Iris pigment epithelial cell (primary cell): ENCODE data around the gene DGCR2.
"Not testable (repeated sequence)": the region's sequence is repeated elsewhere in the genome, so short reads cannot be mapped to it uniquely, and the experiment has no call there.

Source experiments
- DNase-seq: peaks from one replicate; pipeline ENCODE4 v3.0.0-alpha.2; 2011; ENCODE audit warnings: low read depth

The DGCR2 gene

GRCh38 chr22:19122143-19122751 lies at the start of gene DGCR2:
DGCR2 (minus strand) TSS chr22:19122412; CDS start chr22:19122206, 206 bp downstream.
- DNase-seq, result peak; percentile 96

GRCh38 chr22:19169947-19170318 lies 47.7 kb upstream of the DGCR2 start:
- no peak for DNase-seq

GRCh38 chr22:19169002-19169946 lies 47.1 kb upstream of the DGCR2 start:
- no peak for DNase-seq

GRCh38 chr22:19168088-19168890 lies 46.1 kb upstream of the DGCR2 start:
- no peak for DNase-seq

GRCh38 chr22:19167106-19167869 lies 45.1 kb upstream of the DGCR2 start:
- DNase-seq, result no peak

GRCh38 chr22:19166421-19166820 lies 44.2 kb upstream of the DGCR2 start:
- DNase-seq, result no peak

GRCh38 chr22:19164425-19164824 lies 42.2 kb upstream of the DGCR2 start:
- DNase-seq, result no peak

- not testable (repeated sequence) for DNase-seq
Observed at GRCh38 chr22:19158649-19159048, 36.4 kb upstream of the DGCR2 start.

- not testable (repeated sequence) for DNase-seq
Observed at GRCh38 chr22:19156109-19156508, 33.9 kb upstream of the DGCR2 start.

- no peak for DNase-seq
Observed at GRCh38 chr22:19152942-19153883, 31.0 kb upstream of the DGCR2 start.

GRCh38 chr22:19151329-19152191 lies 29.3 kb upstream of the DGCR2 start:
- DNase-seq, result no peak

- no peak for DNase-seq
Observed at GRCh38 chr22:19150482-19151328, 28.5 kb upstream of the DGCR2 start.

GRCh38 chr22:19149991-19150390 lies 27.8 kb upstream of the DGCR2 start, which contains the start of gene GSC2:
GSC2 (minus strand) TSS chr22:19150292; CDS start chr22:19150283, 9 bp downstream.
- no peak for DNase-seq

GRCh38 chr22:19149047-19149883 lies 27.1 kb upstream of the DGCR2 start:
- peak; percentile 22 for DNase-seq

GRCh38 chr22:19148417-19149046 lies 26.3 kb upstream of the DGCR2 start:
- no peak for DNase-seq

- no peak for DNase-seq
Observed at GRCh38 chr22:19147195-19147780, 25.1 kb upstream of the DGCR2 start.
